Right cardiac atrium (tissue), 5 donors: ENCODE measurements around the gene NR4A1. TPM values are rescaled to one million over a fixed set of nuclear protein-coding genes. Genes with fewer than 3 reads are reported as not detected.

Experiments
- ATAC-seq, 2 donors: fragments of 200-7000 bp; cut with Tn5 transposase; one replicate each; pipeline versions ENCODE4 v1.8.0 to v1.9.1; 2020; ENCODE audit warnings: moderate library complexity in 2 of 2, mild to moderate bottlenecking in 1 of 2
- DNase-seq, 3 donors: peaks; one replicate each; pipeline ENCODE4 v3.0.0-alpha.2; 2020
- H3K27ac ChIP-seq: one replicate; pipeline ENCODE4 v1.5.1; 2013; ENCODE audit warnings: mild to moderate bottlenecking, low read length, control low read depth, moderate library complexity
- H3K27me3 ChIP-seq: one replicate; pipeline ENCODE4 v1.6.1; 2013; ENCODE audit not compliant: control insufficient read depth, insufficient read depth
- H3K4me1 ChIP-seq: one replicate; pipeline ENCODE4 v1.6.1; 2013; ENCODE audit warnings: low read length; ENCODE audit not compliant: control insufficient read depth, insufficient read depth
- H3K4me3 ChIP-seq: one replicate; pipeline ENCODE4 v1.5.1; 2013; ENCODE audit warnings: low read length, control low read depth
- H3K9me3 ChIP-seq: one replicate; pipeline ENCODE4 v1.6.1; 2013; ENCODE audit warnings: low read length; ENCODE audit not compliant: control insufficient read depth
- WGBS: extraction: QIAGEN DNeasy Blood & Tissue Kit; methylation state at CpG from one replicate; pipeline ENCODE4 v1.1.7; 2013; 5-methylcytosine and 5-hydroxymethylcytosine counted together
- intact Hi-C, 4 donors: fragments of 100-400 bp; cut with DNase I; formaldehyde crosslinking; loops; one replicate each; pipeline versions ENCODE4 v1.11.0 to v1.14.0; 2022 to 2023
- long read RNA-seq, 4 donors: library from polyadenylated mRNA; unstranded; transcript quantifications; one replicate each; pipeline ENCODE4 v2.0.0, GENCODE V29; 2020 to 2021
- polyA plus RNA-seq: library from polyadenylated mRNA; stranded (reverse); fragments of 200-250 nt; gene quantifications from one replicate; pipeline ENCODE4 v1.2.3, GENCODE V29; 2013
- total RNA-seq, 4 donors: library from RNA; stranded (reverse); fragmentation: NEBNext Ultra II Directional; extraction: Animal tissue kit (Norgen Biotek cat#: 25700); gene quantifications; one replicate each; pipeline ENCODE4 v1.2.1, GENCODE V29; 2021
- donor health status: healthy with polysubstance abuse.
- donor health status: DM: no; HTN: yes; CAD: no.
- donor health status: DM: no; HTN: no; CAD: no.
- donor health status: DM: no; HTN: yes; CAD: no; lungs with severe emphysema.
- donor health status: DM: yes; HTN: yes; CAD: no.

The NR4A1 gene
- 100 to 1,000 TPM in 2 of 4 donors, 10 to 100 TPM in 2; 50.2 to 238 (median 85.2) TPM for total RNA-seq
- polyA plus RNA-seq: 417 TPM
- long read RNA-seq, donor 1, full-length matches to known transcripts: 74 of 159 reads
- long read RNA-seq, donor 1, partial matches to known transcripts: 67 of 159 reads
- long read RNA-seq, donor 1, other reads (novel, unspliced or antisense): 18 of 159 reads
- long read RNA-seq, donor 2, full-length matches to known transcripts: 14 of 58 reads
- long read RNA-seq, donor 2, partial matches to known transcripts: 31 of 58 reads
- long read RNA-seq, donor 2, other reads (novel, unspliced or antisense): 13 of 58 reads
- long read RNA-seq, donor 3, full-length matches to known transcripts: 135 of 518 reads
- long read RNA-seq, donor 3, partial matches to known transcripts: 227 of 518 reads
- long read RNA-seq, donor 3, other reads (novel, unspliced or antisense): 156 of 518 reads
- long read RNA-seq, donor 4, full-length matches to known transcripts: 63 of 141 reads
- long read RNA-seq, donor 4, partial matches to known transcripts: 56 of 141 reads
- long read RNA-seq, donor 4, other reads (novel, unspliced or antisense): 22 of 141 reads

- intact Hi-C loops: no loop called here
- peak within 1 kb of the TSS; percentile 97 for H3K27ac ChIP-seq
- no peaks in the 10 kb centered on the region for H3K9me3 ChIP-seq
- ATAC-seq (peak; percentile 87 to 94), DNase-seq (peak; percentile 99 to 100 (median 100))
- under 1% methylated on average over 77 of the region's 77 CpGs for WGBS
- peak within 1 kb of the TSS; percentile 72 for H3K4me3 ChIP-seq
- H3K27me3 ChIP-seq: no peaks in the 10 kb centered on the region
- peaks cover 26% of the 10 kb centered on the region for H3K4me1 ChIP-seq
Observed at GRCh38 chr12:52050758-52051541, at the start of gene NR4A1. NR4A1 (plus strand) TSS chr12:52051442; CDS start chr12:52054329, 2,887 bp downstream.

GRCh38 chr12:52003016-52003550 is 48.2 kb upstream of the NR4A1 start:
- no peak overlapping the region for H3K4me3 ChIP-seq
- WGBS: 89% methylated on average over 8 of the region's 8 CpGs
- intact Hi-C loops: loop anchor here in 1 of 4 donors (5.0 kb wide), 1 partner anchor 79 kb away; no protein-coding TSS in a partner anchor
- H3K9me3 ChIP-seq: no peaks in the 10 kb centered on the region
- H3K27ac ChIP-seq: no peak overlapping the region
- H3K4me1 ChIP-seq: no peaks in the 10 kb centered on the region
- H3K27me3 ChIP-seq: no peaks in the 10 kb centered on the region
- no peak for DNase-seq
- ATAC-seq: no peak

- Histone ChIP-seq H3K27me3 (no peaks in the 10 kb centered on the region), H3K4me1 (no peaks in the 10 kb centered on the region), H3K9me3 (no peaks in the 10 kb centered on the region), H3K27ac (no peak overlapping the region), H3K4me3 (no peak overlapping the region)
- DNase-seq: no peak
- 77% methylated on average over 6 of the region's 6 CpGs for WGBS
- intact Hi-C loops: loop anchor here in 1 of 4 donors (5.0 kb wide), 1 partner anchor 79 kb away; no protein-coding TSS in a partner anchor
- ATAC-seq: no peak
Observed at GRCh38 chr12:52003591-52003990, 47.7 kb upstream of the NR4A1 start.

- no peak overlapping the region for H3K4me3 ChIP-seq
Observed at GRCh38 chr12:52004042-52004648, 47.1 kb upstream of the NR4A1 start.

GRCh38 chr12:52005218-52005902 is 45.9 kb upstream of the NR4A1 start:
- H3K4me1 ChIP-seq: no peaks in the 10 kb centered on the region
- H3K9me3 ChIP-seq: no peaks in the 10 kb centered on the region
- H3K27ac ChIP-seq: no peak overlapping the region
- peak in 1 of 3 donors; percentile 41 for DNase-seq
- no peaks in the 10 kb centered on the region for H3K27me3 ChIP-seq
- 92% methylated on average over 10 of the region's 10 CpGs for WGBS
- ATAC-seq: no peak
- no peak overlapping the region for H3K4me3 ChIP-seq
- intact Hi-C loops: no loop called here

More at GRCh38 chr12:52004042-52004648, 47.1 kb upstream of the NR4A1 start:
- H3K27ac ChIP-seq: no peak overlapping the region
- WGBS: 56% methylated on average over 5 of the region's 5 CpGs
- no peaks in the 10 kb centered on the region for H3K4me1 ChIP-seq
- no peaks in the 10 kb centered on the region for H3K9me3 ChIP-seq
- no peaks in the 10 kb centered on the region for H3K27me3 ChIP-seq
- intact Hi-C loops: loop anchor here in 1 of 4 donors (5.0 kb wide), 1 partner anchor 78 kb away; no protein-coding TSS in a partner anchor
- ATAC-seq: peak in 1 of 2 donors; percentile 2
- peak in 1 of 3 donors; percentile 82 for DNase-seq

- intact Hi-C loops: no loop called here
- H3K4me3 ChIP-seq: peak overlapping the region; percentile 76
- peak; percentile 0 for ATAC-seq
- WGBS: 34% methylated on average over 28 of the region's 28 CpGs
- DNase-seq: peak; percentile 67 to 86 (median 82)
- H3K4me1 ChIP-seq: peaks cover 7% of the 10 kb centered on the region
- no peaks in the 10 kb centered on the region for H3K9me3 ChIP-seq
- no peak overlapping the region for H3K27ac ChIP-seq
- H3K27me3 ChIP-seq: no peaks in the 10 kb centered on the region
Observed at GRCh38 chr12:52005903-52006703, 45.1 kb upstream of the NR4A1 start.

GRCh38 chr12:52006726-52007157 is 44.5 kb upstream of the NR4A1 start, which contains the start of gene TAMALIN:
TAMALIN (plus strand) TSS chr12:52006946; CDS start chr12:52007020, 74 bp downstream.
- WGBS: under 1% methylated on average over 60 of the region's 60 CpGs
- Histone ChIP-seq H3K27ac (peak within 1 kb of the TSS; percentile 93), H3K4me1 (peaks cover 7% of the 10 kb centered on the region), H3K4me3 (peak within 1 kb of the TSS; percentile 76), H3K9me3 (no peaks in the 10 kb centered on the region), H3K27me3 (no peaks in the 10 kb centered on the region)
- peak; percentile 84 to 95 (median 92) for DNase-seq
- intact Hi-C loops: no loop called here
- ATAC-seq: peak; percentile 64 to 70

GRCh38 chr12:52007158-52007921 is 43.9 kb upstream of the NR4A1 start:
- H3K4me1 ChIP-seq: peaks cover 7% of the 10 kb centered on the region

More at GRCh38 chr12:52007158-52007921, 43.9 kb upstream of the NR4A1 start:
- peak; percentile 27 to 62 for ATAC-seq
- H3K27ac ChIP-seq: peak overlapping the region; percentile 93
- peak; percentile 76 to 90 (median 87) for DNase-seq
- H3K4me3 ChIP-seq: peak overlapping the region; percentile 76
- no peaks in the 10 kb centered on the region for H3K9me3 ChIP-seq
- intact Hi-C loops: no loop called here
- WGBS: 3% methylated on average over 72 of the region's 72 CpGs
- H3K27me3 ChIP-seq: no peaks in the 10 kb centered on the region
